Measurements from ENCODE around the gene HNRNPUL2.

The HNRNPUL2 gene

GRCh38 chr11:62671236-62671607, 56.0 kb downstream of the HNRNPUL2 start:
- no peak for TF ChIP-seq CTCF (IDR thresholded peaks at IDR 0.05; ENCODE audit: insufficient read depth, low read length, poor library complexity, severe bottlenecking)
- Histone ChIP-seq H3K36me3 (ENCODE audit: control insufficient read depth, insufficient read depth, low read length) (peaks cover 8% of the 10 kb centered on the region), H3K4me3 (replicated peaks; ENCODE audit: low read depth, low read length) (peak overlapping the region; percentile 91), H3K27me3 (replicated peaks; ENCODE audit: control insufficient read depth, insufficient read depth, low read length) (no peaks in the 10 kb centered on the region)
- no peak for DNase-seq (ENCODE audit: extremely low read depth, insufficient read length)

GRCh38 chr11:62669420-62670161, 57.7 kb downstream of the HNRNPUL2 start:
- DNase-seq (ENCODE audit: extremely low read depth, insufficient read length): no peak
- TF ChIP-seq CTCF (IDR thresholded peaks at IDR 0.05; ENCODE audit: insufficient read depth, low read length, poor library complexity, severe bottlenecking): no peak
- Histone ChIP-seq H3K4me3 (replicated peaks; ENCODE audit: low read depth, low read length) (no peak overlapping the region), H3K27me3 (replicated peaks; ENCODE audit: control insufficient read depth, insufficient read depth, low read length) (no peaks in the 10 kb centered on the region), H3K36me3 (ENCODE audit: control insufficient read depth, insufficient read depth, low read length) (peaks cover 8% of the 10 kb centered on the region)

- Histone ChIP-seq H3K36me3 (ENCODE audit: control insufficient read depth, insufficient read depth, low read length) (peaks cover 15% of the 10 kb centered on the region), H3K27me3 (replicated peaks; ENCODE audit: control insufficient read depth, insufficient read depth, low read length) (no peaks in the 10 kb centered on the region), H3K4me3 (replicated peaks; ENCODE audit: low read depth, low read length) (no peak overlapping the region; the same call in 1 of the 2 replicates)
- TF ChIP-seq CTCF (IDR thresholded peaks at IDR 0.05; ENCODE audit: insufficient read depth, low read length, poor library complexity, severe bottlenecking): no peak
- DNase-seq (ENCODE audit: extremely low read depth, insufficient read length): no peak
Measured at GRCh38 chr11:62667460-62667859, 59.8 kb downstream of the HNRNPUL2 start.

GRCh38 chr11:62666259-62666926, 60.9 kb downstream of the HNRNPUL2 start:
- peaks cover 15% of the 10 kb centered on the region for H3K36me3 ChIP-seq (ENCODE audit: control insufficient read depth, insufficient read depth, low read length)
- no peak for TF ChIP-seq CTCF (IDR thresholded peaks at IDR 0.05; ENCODE audit: insufficient read depth, low read length, poor library complexity, severe bottlenecking)
- DNase-seq (ENCODE audit: extremely low read depth, insufficient read length): no peak
- H3K4me3 ChIP-seq (replicated peaks; ENCODE audit: low read depth, low read length): peak overlapping the region; percentile 78
- no peaks in the 10 kb centered on the region for H3K27me3 ChIP-seq (replicated peaks; ENCODE audit: control insufficient read depth, insufficient read depth, low read length)

GRCh38 chr11:62665599-62666258, 61.5 kb downstream of the HNRNPUL2 start:
- peak; percentile 58 for DNase-seq (ENCODE audit: extremely low read depth, insufficient read length)
- peaks cover 15% of the 10 kb centered on the region for H3K36me3 ChIP-seq (ENCODE audit: control insufficient read depth, insufficient read depth, low read length)
- H3K4me3 ChIP-seq (replicated peaks; ENCODE audit: low read depth, low read length): peak overlapping the region; percentile 78
- no peak for TF ChIP-seq CTCF (IDR thresholded peaks at IDR 0.05; ENCODE audit: insufficient read depth, low read length, poor library complexity, severe bottlenecking)
- H3K27me3 ChIP-seq (replicated peaks; ENCODE audit: control insufficient read depth, insufficient read depth, low read length): no peaks in the 10 kb centered on the region
